SK-N-SH treated with all-trans-retinoic acid at 6 μM for 48 hours (cell line): ENCODE data around the gene KIAA0825.

Experiments used
- ATAC-seq: fragments of 200-7000 bp; cut with Tn5 transposase; 3 replicates; pipeline ENCODE4 v1.9.1; 2020; ENCODE audit warnings: mild to moderate bottlenecking, moderate library complexity
- ARNTL ChIP-seq: fragments of 450-650 bp; formaldehyde crosslinking; IDR thresholded peaks from 2 replicates; pipeline ENCODE4 v1.5.0; 2020; ENCODE audit warnings: low read depth, mild to moderate bottlenecking, moderate library complexity, borderline replicate concordance
- BACH2 ChIP-seq: fragments of 250-450 bp; sonication (Bioruptor Pico); IDR thresholded peaks from 2 replicates; pipeline ENCODE4 v1.9.0; 2021; ENCODE audit warnings: mild to moderate bottlenecking, borderline replicate concordance
- CREB5 ChIP-seq: fragments of 250-450 bp; sonication (Bioruptor Pico); IDR thresholded peaks from 2 replicates; pipeline ENCODE4 v1.5.1; 2020; ENCODE audit warnings: low read depth, mild to moderate bottlenecking, moderate library complexity
- CSDC2 ChIP-seq: fragments of 250-450 bp; sonication (Bioruptor Pico); IDR thresholded peaks from 2 replicates; pipeline ENCODE4 v1.5.0; 2020; ENCODE audit warnings: mild to moderate bottlenecking, moderate library complexity
- CSRNP3 ChIP-seq: fragments of 250-450 bp; sonication (Bioruptor Pico); IDR thresholded peaks from 2 replicates; pipeline ENCODE4 v1.5.1; 2021; ENCODE audit warnings: mild to moderate bottlenecking, moderate library complexity
- ESRRG ChIP-seq: fragments of 250-450 bp; sonication (Bioruptor Pico); IDR thresholded peaks from 2 replicates; pipeline ENCODE4 v1.6.1; 2021; ENCODE audit warnings: mild to moderate bottlenecking
- ISL1 ChIP-seq: fragments of 250-450 bp; sonication (Bioruptor Pico); IDR thresholded peaks from 2 replicates; pipeline ENCODE4 v2.1.2; 2022; ENCODE audit warnings: mild to moderate bottlenecking, moderate library complexity
- OSR1 ChIP-seq: fragments of 250-450 bp; sonication (Bioruptor Pico); IDR thresholded peaks from 2 replicates; pipeline ENCODE4 v1.8.0; 2022; ENCODE audit warnings: moderate library complexity, mild to moderate bottlenecking, inconsistent platforms
- PATZ1 ChIP-seq: fragments of 250-450 bp; sonication (Bioruptor Pico); IDR thresholded peaks from 2 replicates; pipeline ENCODE4 v1.8.0; 2020; ENCODE audit warnings: mild to moderate bottlenecking, moderate library complexity, borderline replicate concordance
- POU6F1 ChIP-seq: fragments of 250-450 bp; sonication (Bioruptor Pico); IDR thresholded peaks from 2 replicates; pipeline ENCODE4 v1.8.0; 2021; ENCODE audit warnings: low read depth, mild to moderate bottlenecking, moderate library complexity, borderline replicate concordance
- PPARA ChIP-seq: fragments of 250-450 bp; sonication (Bioruptor Pico); IDR thresholded peaks from 2 replicates; pipeline ENCODE4 v1.5.0; 2020; ENCODE audit warnings: mild to moderate bottlenecking, borderline replicate concordance
- RARB ChIP-seq: fragments of 250-450 bp; sonication (Bioruptor Pico); IDR thresholded peaks from 2 replicates; pipeline ENCODE4 v1.8.0; 2021; ENCODE audit warnings: mild to moderate bottlenecking, moderate library complexity
- TCF4 ChIP-seq: fragments of 250-450 bp; sonication (Bioruptor Pico); IDR thresholded peaks from 2 replicates; pipeline ENCODE4 v1.8.0; 2021; ENCODE audit warnings: mild to moderate bottlenecking, moderate library complexity, borderline replicate concordance
- TOX ChIP-seq: fragments of 250-450 bp; sonication (Bioruptor Pico); IDR thresholded peaks from 2 replicates; pipeline ENCODE4 v1.8.0; 2021; ENCODE audit warnings: mild to moderate bottlenecking, moderate library complexity, borderline replicate concordance
- ZC3H10 ChIP-seq: fragments of 250-450 bp; sonication (Bioruptor Pico); IDR thresholded peaks from 2 replicates; pipeline ENCODE4 v1.5.1; 2021; ENCODE audit warnings: mild to moderate bottlenecking, moderate library complexity
- ZFP3 ChIP-seq: fragments of 250-450 bp; sonication (Bioruptor Pico); IDR thresholded peaks from 2 replicates; pipeline ENCODE4 v1.5.0; 2020; ENCODE audit warnings: mild to moderate bottlenecking, moderate library complexity
- ZFP30 ChIP-seq: fragments of 450-650 bp; formaldehyde crosslinking; IDR thresholded peaks from 2 replicates; pipeline ENCODE4 v1.5.0; 2022; ENCODE audit warnings: mild to moderate bottlenecking, moderate library complexity
- ZNF565 ChIP-seq: fragments of 450-650 bp; formaldehyde crosslinking; conservative IDR thresholded peaks from 2 replicates; pipeline ENCODE4 v1.5.0; 2020; ENCODE audit warnings: low read depth, mild to moderate bottlenecking, moderate library complexity
- ZNF70 ChIP-seq: fragments of 450-650 bp; formaldehyde crosslinking; IDR thresholded peaks from 2 replicates; pipeline ENCODE4 v1.5.0; 2020; ENCODE audit warnings: mild to moderate bottlenecking, moderate library complexity
- ZNF8 ChIP-seq: fragments of 450-650 bp; formaldehyde crosslinking; IDR thresholded peaks from 2 replicates; pipeline ENCODE4 v1.5.0; 2020; ENCODE audit warnings: mild to moderate bottlenecking, moderate library complexity

Gene KIAA0825

GRCh38 chr5:94191604-94192003 is 426.8 kb downstream of the KIAA0825 start (continued):
- TF ChIP-seq CREB5 (CRISPR knock-in tag) (no peak), ZNF70 (CRISPR knock-in tag) (no peak), OSR1 (CRISPR knock-in tag) (no peak)

GRCh38 chr5:94188725-94189124 is 429.7 kb downstream of the KIAA0825 start:
- TF ChIP-seq PPARA (CRISPR knock-in tag), result no peak
- TF ChIP-seq RARB (CRISPR knock-in tag), result no peak
- TF ChIP-seq ZFP30 (CRISPR knock-in tag), result peak; percentile 79
- TF ChIP-seq PATZ1 (CRISPR knock-in tag), result no peak
- no peak for ATAC-seq

- ATAC-seq, result no peak
Measured at GRCh38 chr5:94184870-94185269, 433.5 kb downstream of the KIAA0825 start.

More at GRCh38 chr5:94184870-94185269, 433.5 kb downstream of the KIAA0825 start:
- no peak for TF ChIP-seq BACH2 (CRISPR knock-in tag)
- TF ChIP-seq ZNF8 (CRISPR knock-in tag), result no peak
- no peak for TF ChIP-seq TCF4 (CRISPR knock-in tag)
- TF ChIP-seq ZNF70 (CRISPR knock-in tag), result no peak
- no peak for TF ChIP-seq RARB (CRISPR knock-in tag)
- TF ChIP-seq POU6F1 (CRISPR knock-in tag), result no peak
- TF ChIP-seq TOX, result no peak
- no peak for TF ChIP-seq PPARA (CRISPR knock-in tag)
- TF ChIP-seq ZFP3 (CRISPR knock-in tag), result no peak
- no peak for TF ChIP-seq ISL1 (CRISPR knock-in tag)
- no peak for TF ChIP-seq ZC3H10 (CRISPR knock-in tag)
- no peak for TF ChIP-seq ZNF565 (CRISPR knock-in tag)
- no peak for TF ChIP-seq ARNTL (CRISPR knock-in tag)
- TF ChIP-seq ESRRG (CRISPR knock-in tag), result no peak
- no peak for TF ChIP-seq PATZ1 (CRISPR knock-in tag)
- TF ChIP-seq CSRNP3 (CRISPR knock-in tag), result no peak
- TF ChIP-seq CREB5 (CRISPR knock-in tag), result no peak
- TF ChIP-seq OSR1 (CRISPR knock-in tag), result no peak
- no peak for TF ChIP-seq CSDC2 (CRISPR knock-in tag)
